Activated T-cell treated with anti-CD3 and anti-CD28 coated beads for 48 hours (primary cell): ENCODE measurements around the gene CAMTA1.

Experiments
- DNase-seq: peaks from one replicate; pipeline ENCODE4 v3.0.0-alpha.2; 2020; ENCODE audit warnings: low read depth

The CAMTA1 gene

DNA sequence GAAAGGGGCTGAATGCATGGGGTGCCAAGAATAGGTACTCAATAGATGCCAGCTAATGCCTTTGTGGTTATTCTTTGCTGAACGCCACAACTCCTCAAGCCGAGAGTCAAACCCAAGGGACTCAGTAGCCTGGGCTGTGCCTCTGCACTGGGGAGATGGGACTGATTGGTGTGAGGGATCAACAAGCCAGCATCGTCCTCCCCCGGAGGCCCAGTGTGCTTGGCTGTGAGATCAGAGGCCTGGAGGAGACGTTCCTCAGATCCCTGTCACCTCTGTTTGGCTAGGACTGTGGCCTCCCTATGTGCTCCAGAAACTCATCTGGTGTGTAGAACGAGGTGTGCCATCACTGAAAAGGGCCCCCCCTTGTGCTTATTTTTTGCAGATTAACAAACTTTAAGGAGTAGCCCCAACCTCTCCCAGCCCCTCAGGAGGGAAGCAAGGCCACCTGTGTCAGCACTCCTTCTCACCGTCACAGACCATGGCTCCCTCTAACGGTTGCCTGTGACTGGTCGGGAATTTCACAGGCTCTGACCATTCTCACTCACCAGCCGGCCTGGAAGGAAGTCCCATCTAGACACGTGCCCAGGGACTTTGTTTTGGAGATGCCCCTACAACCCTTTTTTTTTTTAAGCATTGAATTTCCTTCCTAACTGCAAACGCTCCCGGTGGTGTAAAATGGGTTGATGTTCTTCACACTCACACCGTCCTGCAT, 791.8 kb downstream of the CAMTA1 start:
- no peak for DNase-seq

DNA sequence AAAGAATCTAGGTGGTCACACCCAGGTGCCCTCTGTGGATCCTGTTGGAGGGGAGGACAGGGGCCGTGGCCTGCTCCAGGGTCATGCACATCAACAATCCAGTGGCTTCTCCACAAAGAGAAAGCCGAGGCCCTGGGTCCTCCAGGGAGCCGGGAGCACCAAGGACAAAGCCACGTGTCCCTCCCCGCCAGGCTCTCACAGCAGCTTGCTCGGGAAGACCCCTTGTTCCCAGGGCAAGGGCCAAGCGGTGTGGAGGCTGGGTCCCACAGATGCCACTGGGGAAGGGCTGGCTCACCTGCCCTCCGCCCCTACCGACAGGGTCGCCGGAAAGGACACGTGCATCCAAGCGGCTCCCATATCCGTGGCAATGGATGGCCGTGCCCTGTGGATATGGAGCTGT, 793.0 kb downstream of the CAMTA1 start:
- no peak for DNase-seq

DNA sequence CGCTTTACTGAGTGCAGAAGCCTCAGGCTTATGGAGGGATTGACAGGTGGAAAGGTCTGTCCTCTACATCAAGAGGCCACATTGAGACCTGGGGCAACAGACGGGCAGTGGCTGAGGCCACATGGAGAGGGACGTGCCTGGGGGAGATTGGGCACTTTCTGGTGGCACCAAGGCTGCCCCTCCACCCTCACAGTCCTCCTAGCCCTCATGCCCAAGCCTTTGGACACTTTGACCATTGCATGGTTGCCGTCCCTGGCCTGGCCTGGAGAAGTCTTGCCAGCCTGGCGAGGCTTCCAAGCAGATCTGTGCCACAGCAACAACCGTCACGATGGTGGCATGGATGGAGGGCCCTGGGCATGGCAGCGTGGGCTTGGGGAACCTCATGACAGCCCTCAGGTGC, 793.8 kb downstream of the CAMTA1 start:
- no peak for DNase-seq

DNA sequence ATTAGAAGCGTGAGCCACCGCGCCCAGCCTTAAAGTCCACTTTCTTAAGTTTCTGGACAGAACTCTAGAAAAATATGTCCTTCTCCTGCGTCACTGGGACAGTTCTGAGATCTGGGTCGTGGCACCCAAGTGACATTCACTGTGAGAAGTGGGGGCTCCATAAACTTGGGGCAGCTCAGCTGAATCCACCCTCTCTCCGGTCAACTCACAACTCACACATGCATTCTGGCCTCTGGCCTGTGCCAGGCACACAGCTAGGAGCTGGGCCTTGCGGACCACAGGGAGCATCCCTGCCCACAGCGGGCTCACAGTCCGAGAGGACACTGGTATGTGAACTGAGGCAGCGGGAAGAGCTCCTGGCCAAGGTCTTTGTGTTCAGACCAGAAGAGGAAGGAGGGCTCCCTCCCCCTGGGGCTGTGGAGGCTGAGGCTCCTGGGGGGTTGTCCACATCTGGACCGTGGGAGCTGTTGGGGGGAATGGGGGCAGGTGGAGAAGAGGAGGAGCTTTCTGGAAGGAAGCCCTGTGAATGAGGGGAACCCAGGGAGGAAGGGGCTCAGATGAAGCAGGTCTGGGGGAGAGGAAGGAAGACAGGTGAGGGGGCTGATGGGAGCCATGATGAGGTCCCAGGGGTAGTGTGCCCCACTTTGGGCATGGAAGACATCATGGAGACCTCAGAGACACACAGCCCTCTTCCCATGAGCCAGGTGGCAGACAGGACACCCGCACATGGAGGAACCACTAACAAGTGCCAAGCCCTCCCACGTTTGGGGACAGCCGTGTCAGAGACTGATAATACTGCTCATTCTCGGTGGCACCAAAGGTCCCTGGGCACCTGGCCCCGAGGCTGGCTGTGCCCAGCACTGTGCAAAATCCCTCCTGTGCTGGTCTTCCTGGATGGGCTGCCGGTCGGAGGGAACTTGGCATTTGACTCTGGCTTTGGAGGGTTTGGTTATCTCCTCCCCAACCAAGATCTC, 794.9 kb downstream of the CAMTA1 start:
- no peak for DNase-seq

DNA sequence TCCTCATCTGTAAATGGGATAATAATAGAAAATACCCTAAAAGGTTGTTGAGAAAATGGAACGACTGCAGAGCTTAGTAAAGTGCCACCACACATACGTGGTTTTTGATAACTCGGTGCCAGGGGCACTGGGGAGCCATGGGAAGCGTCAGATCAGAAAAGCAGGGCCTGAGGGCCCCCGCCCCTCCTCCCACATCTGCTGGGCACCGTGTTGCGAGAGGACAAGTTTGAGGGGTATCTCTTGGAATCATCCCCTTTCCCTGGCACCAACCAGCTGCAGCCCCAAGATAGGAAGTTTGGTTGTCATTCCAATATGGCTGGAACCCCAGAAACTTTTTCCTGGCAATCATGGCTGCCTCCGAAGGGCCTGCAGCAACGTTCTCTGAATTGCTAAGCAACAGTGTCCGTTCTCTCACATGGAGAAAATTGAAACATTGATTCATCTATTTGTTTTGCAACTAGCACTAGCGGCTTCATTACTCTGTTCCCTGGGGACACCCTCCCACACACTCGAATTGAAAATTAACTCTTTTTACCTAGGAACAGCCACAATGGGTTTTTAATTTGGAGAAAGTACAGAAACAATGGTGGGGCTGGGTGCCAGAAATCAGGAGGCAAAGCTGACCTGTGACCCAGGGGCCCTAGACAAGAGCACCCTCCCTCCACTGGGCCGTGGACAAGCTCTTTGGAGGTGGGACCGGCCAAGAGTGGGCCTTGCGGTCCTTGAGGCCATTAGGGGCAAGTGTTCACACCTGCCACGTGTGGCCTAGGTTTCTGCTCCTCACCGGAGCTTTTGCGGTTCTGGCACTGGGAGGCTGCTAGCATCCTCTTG, 795.9 kb downstream of the CAMTA1 start:
- no peak for DNase-seq

DNA sequence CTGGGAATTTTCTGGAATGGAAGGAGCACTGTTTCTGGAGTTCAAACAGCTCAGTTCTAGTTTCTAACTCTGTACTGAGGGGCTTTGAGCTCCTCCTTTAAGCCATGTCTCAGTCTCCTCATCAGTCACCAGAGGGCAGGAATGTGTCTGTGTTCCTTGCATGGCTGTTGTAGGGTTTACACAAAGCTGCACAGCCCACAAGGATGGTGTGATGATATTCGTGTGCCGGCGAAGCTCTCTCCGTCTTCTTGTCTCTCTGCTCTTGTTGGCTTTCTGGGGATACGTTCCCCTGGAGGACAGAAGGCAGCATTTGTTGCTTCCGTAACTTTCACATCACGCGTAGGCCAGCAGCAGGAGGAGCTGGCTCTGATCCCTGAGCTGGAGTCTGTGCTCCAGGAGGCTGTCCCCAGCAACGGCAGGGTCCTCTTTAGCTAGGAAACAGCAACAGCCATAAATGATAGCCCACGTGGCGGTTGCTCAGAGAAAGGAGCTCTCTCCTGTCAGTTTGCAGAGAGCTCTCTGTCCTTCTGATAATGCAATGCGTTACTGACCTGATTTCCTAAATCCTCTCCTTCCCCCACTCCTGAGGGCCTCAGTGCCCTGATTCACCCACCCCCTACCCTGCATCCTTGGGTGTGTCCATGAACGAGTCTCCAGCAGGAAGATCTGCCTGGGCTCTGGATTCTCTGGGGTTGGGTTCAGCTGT, 796.7 kb downstream of the CAMTA1 start:
- DNase-seq, result no peak

DNA sequence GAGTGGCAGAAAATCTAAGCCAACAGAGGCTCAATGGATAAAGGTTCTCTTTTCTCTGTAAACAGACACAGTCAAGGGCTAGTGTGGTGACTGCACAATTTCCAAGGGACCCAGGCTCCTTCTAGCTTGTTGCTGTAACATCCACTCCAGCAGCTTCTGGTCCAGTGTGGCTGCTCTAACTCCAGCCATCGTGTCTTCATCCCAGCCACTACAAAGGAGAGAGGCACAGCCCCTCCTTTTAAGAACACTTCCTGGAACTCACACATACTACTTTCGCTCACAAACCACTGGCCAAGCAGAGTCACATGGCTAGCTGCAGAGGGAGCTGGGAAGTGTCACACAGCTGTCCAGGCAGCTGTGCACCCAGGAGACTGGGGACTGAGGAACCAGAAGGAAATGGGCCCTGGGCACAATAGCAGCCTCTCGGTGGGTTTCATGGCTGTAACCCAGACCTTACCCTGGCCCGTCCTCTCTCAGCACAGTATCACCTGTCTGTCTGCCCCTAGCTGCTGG, 797.3 kb downstream of the CAMTA1 start:
- DNase-seq, result no peak

DNA sequence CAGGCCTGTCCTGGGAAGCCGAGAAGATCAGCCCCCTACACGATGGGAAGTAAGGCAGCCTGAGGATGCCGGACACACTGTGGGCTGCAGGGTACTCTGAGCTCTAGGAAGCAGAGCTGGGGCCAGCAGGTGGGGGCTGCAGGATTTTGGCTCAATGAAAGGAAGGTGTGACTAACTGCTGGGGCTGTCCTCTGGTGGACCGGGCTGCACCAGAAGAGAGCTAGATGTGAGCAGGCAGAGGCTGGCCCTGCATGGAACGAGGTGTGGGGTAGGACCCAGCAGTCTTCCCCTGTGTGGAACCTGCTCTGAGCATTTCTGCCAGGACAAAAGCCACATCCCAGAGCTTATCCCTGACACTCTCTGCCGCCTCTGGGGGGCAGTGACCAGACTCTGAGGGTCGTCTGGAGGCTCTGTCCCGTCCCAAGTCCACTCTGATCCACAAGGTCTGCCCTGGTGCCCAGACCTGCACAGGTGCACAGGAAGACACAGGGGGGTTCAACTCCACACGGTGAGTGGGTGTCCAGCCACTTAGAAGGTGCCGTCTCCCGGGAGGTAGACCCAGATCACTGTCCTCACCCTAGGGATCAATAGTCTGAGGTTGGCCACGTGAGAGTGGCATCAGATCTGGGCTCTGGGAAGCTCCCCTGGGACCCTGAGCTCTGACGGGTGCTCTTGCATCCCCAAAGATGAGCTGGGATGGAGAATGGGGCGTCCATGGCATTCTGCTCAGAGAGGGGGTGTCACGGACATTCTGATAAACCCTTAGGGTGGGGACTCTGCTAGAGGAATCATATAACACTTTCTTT, 798.2 kb downstream of the CAMTA1 start:
- no peak for DNase-seq

DNA sequence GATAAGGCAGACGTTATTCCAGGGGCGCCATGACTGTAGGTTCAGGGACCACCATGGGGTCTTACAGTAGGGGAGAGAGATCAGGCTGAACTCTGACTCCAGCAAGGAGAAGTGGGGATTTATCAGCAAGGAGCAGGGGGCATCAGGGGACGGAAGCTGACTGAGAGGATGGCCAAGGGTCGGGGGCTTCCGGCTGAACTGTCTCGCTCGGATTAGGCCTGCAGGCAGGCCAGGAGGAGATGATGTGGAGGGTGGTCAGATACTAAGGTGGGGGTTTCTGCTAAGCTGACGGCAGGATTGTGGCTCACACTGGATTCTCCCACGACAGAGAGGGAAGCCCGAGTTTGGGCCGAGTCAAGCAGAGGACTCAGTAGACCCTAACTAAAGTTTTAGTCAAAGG, 798.9 kb downstream of the CAMTA1 start:
- DNase-seq, result no peak

DNA sequence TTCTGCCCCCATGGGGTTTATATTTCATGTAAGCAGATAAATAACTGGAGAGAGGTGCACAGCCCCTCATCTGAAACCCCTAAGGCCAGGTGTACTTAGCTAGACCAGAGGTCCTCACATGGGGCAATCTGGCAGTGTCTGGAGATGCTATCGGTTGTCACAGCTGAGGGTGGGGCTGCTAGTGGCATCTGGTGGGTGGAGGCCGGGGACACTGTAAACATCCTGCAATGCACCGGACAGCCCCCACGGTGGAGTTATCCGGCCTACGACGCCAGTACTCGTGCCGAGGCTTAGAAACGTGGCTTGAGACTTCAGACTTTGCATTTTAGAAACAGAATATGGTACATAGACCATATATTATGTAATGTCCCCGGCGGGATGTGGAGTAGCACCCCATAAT, 799.4 kb downstream of the CAMTA1 start:
- DNase-seq, result no peak

DNA sequence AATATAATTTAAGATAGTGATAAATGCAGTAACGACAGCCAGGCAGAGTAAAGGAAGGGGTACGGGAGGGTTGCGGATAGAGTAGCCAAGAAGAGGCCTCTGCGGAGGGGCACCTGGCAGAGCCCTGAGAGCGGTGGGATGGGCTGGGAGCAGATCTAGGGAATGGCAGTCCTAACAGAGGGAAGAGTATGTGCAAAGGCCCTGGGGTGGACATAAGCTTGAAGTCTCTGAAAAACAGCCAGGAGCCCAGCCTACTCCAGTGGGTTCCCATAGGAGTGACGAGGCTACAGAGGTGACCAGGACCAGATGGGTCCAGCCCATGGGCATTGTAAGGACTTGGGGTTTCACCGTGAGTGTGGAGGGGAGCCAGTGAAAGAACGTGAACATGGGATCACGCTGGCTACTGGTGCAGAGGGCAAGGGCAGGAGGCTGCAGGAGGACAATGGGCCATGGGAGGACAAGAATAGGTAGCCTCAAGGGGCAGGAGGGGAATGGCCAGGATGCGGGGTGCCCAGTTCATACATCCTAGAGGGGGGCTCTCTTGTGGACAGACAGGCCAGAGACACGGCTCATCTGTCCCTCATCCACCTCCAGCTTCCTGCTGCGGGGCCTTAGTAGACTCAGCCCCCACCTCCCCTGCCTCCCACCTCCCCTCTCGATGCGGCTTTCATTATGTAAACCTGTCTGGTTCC, 800.1 kb downstream of the CAMTA1 start:
- no peak for DNase-seq

DNA sequence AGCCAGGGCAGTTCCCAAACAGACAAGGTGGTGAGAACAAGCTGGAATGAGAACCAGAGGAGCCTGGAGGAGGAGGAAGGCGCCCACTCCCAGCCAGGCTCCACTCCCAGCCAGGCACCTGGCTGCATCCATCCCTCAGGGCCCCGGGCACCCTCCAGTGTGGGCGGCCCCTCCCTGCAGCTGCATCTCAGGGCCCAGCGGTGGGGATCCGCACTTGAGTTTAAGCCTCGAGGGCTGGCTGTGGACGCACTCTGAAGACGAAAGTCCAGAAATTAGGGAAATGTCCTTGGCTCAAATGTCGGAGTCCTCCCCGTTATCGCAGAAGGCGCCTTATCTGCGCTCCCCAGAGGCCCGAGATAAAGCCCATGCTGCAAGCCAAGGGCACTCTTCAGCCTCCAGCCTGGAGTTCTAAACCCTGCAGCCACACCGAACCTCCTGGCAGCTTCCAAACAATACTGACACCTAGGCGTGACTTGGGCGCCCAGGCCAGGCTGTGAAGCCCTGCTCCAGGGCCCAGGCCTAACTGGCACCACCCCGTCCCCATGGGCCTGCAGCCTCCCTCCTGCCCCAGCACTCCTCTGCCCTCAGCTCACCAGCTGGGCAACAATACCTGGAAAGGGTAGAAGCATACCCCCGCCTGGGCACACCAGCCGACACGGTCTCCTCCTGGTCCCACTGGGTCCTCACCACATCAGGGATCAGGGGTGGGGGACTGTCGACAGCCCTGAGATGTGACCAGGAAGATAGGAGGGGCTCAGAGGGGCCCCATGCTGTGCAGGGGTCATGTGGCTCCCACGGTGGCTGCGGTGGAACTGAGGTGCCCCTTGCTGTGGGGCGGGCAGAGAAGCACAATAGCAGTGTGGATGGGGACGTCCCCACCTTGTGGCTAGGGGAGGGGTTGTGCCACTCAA, 801.0 kb downstream of the CAMTA1 start:
- no peak for DNase-seq

DNA sequence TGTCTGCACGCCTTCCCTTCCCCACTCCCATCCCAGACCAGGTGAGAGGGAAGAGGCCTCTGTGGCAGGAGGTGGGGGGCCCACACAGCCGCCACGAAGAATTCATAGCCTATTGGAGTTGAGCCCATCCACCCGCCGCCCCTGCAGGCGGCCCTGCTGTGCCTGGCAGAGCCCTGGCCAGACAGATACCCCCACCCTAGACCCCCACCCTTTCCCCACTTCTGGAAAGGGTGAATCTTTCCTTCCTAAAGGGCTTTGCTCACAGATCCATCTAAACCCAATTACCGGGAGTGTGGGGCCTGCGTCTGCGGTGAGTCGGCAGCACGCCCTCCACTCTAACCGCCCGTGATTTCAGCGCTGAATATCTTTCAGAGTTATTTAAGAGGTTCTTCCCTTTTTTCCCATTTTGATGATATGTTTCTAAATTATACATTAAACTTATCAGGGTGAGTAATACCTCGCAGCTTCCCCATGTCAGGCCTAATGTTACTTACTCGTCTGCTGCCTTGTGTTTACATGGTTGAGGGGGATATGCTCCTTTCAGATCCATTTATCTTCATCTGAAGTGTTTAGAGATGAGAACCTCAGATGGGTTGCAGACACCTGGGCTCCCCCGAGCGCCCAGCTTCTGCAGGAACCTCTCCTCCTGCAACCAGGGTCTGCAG, 802.0 kb downstream of the CAMTA1 start:
- DNase-seq, result no peak

DNA sequence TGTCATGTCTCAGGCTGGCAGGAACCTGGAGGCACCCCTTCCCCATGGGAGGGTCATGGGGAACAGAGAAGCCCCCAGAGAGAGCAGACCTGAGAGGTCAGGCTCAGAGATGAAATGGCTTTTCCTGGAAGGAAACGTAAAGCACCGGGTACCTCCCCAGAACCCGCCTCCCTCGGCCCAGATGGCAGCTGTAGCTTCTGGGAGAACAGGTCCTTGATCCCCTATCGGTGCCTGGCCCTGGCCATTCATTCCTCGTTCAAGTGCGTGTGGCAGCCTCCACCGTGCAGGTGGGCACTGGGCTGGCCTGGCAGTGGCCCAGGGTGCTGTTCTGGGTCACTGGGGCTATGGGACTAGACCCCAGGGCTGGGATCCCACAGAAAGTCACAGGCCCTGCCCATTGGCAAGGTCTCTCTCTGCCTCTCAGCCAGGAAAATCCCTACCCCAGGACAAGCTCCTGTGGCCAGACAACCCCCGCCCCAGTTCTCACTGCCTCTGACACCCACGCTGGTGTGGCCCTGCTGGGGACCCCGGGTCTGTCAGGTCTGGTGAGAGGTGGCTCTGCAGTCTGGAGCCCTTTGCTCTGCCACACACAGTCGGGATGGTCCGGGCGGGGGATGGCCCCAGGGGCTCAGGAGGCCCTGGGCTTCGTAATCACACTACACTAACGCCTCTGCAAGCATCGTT, 802.7 kb downstream of the CAMTA1 start:
- no peak for DNase-seq

DNA sequence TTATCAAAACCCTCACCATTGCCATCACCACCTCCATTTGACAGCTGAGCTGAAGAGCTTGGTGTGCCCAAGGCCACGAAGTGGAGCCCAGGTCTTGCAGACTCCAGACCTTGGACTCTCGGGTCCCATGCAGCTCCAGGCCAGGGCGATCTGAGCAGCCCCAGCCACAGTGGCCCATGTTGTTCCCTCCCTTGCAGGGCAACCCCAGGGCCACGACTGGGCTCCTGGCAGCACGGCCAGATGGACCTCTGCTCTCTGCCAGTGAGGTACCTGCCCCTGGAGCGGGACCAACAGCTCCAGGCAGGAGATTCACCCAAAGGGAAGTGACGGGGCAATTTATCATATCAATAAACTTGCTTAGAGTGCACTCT, 803.2 kb downstream of the CAMTA1 start:
- no peak for DNase-seq

DNA sequence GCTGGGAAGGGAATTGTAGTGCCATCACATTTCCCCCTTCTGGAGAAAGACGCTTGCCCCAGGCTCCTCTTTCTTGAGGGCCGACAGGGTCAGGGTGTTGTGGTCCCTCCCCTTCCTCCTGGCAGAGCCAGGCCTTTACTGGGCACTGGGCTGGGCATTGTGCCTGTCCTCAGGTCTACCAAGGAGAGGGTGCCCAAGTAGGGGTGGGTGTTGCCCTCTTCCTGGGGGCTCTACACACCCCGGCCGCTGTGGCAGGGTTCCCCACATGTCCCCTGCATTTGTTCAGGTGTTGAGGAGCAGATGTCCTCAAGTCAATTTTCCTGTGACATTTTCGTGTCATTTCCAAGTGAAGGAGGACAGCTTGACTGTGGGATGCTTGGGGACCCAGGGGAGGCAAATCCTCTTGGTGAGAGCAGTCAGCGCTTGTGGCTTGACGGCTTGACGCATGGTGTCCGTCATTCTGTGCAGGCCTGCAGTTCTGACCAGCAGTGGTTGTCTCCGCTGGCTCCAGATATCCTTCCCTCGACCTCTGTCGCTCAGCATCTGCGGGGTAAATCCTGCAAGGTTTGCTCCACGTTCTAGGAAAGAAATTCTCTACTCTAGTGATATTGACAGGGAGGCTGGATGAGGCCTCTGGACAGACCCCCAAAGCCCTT, 804.0 kb downstream of the CAMTA1 start:
- DNase-seq, result no peak

DNA sequence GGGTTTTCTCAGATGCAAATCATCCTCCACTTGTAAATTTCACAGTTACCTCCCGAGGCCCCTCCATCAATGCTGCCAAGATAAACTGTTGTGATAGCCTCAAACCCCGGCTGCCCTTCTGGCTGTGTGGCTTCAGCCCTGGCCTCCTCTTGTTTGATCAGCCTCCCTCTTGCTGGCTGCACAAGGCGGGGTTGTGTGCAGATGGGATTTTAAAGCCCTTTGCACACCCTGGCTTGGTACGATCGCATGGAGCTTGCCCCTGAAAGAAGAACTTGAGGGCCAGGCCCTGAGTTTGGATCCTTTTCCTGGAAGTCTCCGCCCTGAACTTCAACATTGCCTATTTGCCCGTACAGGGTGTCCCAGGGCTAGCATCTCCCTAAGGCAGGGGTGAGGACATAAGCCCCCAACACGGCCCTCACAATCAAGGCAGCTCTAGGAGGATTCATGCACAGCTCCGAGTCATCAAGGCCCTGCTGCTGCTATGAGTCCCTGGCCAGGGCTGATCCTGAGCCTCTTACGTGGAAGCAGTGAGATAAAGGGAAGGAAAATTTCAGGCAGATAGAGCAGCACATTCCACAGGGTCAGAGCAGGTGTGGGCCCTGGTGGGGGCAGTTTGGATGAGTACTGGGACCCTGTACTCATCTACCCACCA, 804.6 kb downstream of the CAMTA1 start:
- DNase-seq, result no peak
